HPDE6-E6E7 (cell line): ENCODE results near the gene NKX2-1.

ENCODE experiments used
- DNase-seq: peaks from one replicate; pipeline ENCODE4 v3.0.0; 2011; ENCODE audit warnings: missing footprints; ENCODE audit errors: extremely low spot score

NKX2-1 gene

DNA sequence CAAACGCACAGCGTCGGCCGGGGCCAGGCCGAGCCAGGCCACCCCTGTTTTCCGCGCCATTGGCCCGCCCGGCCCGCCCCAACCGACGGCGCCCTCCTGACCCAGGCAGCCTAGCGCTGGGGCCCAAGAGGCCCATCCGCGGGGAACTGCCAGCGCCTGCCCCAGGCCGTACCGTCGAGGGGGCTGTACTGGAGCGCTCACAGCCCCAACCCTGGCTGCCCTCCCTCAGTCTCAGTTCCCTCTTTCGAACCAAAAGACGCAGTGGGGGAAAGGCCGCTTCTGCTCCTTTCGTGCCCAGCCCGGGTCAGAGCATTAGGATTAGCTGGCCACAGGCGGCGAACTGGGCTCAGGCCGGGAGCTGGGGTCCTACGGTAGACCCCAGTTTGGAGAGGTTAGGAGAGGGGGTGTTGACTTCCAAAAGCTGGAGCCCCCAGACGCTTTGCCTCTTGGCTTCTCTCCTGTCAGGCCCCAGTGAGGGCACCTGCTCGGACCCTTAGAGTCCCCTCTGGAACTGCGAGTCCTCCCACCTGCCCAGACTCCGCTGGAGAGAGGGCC, 1.9 kb downstream of the NKX2-1 start:
- no peak for DNase-seq

DNA sequence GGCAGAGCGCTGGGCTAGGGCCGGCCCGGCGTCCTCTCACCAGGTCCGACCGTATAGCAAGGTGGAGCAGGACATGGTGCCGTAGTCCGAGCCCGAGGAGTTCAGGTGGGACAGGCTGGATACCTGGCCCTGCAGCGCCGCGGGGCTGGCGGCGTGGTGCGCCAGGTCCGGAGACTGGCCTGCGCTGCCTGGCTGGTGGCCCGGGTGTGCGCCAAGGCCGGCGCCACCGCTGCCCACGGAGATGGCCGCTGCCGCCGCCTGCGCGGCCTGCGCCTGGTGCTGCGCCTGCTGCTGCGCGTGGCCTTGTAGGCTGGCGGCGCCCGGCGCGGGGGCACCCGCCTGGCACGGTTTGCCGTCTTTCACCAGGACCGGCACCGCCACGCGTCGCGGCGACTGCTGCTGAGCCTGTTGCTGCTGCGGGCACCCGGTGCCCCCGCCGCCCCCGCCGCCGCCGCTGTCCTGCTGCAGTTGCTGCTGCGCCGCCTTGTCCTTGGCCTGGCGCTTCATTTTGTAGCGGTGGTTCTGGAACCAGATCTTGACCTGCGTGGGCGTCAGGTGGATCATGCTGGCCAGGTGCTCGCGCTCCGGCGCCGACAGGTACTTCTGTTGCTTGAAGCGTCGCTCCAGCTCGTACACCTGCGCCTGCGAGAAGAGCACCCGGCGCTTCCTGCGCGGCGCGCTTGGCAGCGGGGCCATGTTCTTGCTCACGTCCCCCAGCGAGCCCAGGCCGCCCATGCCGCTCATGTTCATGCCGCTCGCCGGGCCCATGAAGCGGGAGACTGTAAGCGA, 2.6 kb downstream of the NKX2-1 start:
- no peak for DNase-seq

DNA sequence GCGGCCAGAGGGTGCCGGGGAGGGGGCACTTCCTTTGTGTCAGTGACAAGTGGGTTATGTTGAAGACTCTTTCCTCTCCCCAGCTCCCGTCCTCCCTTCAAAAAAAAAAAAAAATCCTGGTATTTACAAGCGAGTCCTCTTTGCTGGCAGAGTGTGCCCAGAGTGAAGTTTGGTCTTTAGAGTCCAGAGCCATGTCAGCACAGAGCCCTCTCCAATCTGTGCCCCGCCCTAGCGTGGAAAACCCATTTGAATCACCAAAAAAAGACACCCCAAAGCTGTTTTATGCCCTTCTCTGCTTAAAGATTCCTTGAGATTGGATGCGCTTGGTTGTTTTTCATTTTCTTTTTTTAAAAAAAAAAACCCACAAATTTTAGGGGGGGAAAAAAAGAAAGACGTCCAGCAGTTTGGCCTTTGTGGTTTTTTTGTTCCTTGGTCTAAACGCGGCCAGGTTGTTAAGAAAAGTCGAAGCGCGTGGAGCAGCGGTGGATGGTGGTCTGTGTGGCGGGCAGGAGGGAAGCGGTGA, 3.3 kb downstream of the NKX2-1 start:
- DNase-seq = no peak

DNA sequence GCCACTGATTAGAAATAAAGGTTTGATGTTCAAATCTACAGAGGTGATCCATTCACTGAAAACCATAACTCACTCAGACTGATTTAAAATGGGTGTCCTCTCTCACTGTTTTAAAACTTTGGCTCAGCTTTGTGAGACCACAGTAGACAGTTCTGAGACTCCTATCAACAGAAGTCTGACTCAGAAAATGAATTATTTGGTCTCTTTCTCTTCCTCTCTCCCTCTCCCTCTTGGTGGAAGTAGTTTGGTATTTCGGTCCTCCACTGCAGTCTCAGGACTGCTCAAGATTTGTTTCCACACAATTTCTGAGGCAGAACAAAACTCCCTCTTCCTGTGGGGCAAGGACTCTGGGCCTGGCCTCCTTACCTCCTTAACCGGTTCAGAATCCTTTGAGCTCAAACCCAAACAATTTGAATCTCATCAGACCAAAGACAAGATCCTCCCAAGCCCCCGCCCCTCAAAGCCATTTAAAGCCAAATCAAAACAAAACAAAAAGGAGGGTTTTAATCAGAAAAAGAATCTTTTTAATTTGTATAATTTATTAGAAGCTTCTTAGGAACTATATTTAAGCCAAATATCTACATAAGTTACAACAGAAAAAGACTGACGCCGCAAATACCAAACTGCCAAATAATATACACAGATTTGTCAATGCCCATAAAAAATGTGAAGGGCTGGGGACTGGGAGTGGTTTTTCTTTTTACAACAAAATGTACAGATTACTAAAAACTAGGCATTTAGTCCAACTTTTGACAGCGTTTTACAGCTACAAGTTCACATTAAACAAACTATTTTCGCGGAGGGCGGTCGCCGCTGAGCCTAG, 3.9 kb downstream of the NKX2-1 start:
- DNase-seq = no peak

DNA sequence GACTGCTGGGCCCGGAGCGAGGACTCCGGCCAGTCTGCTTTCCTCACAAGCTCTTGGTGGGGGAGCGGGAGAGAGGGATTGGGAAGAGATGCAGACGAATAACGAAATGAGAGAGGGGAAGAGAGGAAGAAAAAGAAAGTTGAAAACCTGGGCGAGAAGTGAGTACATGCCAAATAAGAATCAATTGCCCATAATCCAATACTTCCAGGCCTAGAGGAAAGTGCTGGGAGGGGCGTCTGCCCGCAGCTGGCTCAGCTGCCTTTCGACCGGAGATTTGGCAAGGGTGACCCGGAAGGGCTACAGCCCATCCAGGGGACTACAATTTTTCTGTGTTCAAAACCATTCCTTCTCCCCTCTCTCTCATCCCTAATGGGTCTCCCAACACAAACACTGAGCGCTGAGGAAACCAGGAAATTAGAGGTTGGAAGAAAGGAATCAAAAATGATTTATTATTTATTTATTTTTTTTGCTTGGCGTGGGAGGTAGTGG, 4.9 kb downstream of the NKX2-1 start:
- DNase-seq = no peak

DNA sequence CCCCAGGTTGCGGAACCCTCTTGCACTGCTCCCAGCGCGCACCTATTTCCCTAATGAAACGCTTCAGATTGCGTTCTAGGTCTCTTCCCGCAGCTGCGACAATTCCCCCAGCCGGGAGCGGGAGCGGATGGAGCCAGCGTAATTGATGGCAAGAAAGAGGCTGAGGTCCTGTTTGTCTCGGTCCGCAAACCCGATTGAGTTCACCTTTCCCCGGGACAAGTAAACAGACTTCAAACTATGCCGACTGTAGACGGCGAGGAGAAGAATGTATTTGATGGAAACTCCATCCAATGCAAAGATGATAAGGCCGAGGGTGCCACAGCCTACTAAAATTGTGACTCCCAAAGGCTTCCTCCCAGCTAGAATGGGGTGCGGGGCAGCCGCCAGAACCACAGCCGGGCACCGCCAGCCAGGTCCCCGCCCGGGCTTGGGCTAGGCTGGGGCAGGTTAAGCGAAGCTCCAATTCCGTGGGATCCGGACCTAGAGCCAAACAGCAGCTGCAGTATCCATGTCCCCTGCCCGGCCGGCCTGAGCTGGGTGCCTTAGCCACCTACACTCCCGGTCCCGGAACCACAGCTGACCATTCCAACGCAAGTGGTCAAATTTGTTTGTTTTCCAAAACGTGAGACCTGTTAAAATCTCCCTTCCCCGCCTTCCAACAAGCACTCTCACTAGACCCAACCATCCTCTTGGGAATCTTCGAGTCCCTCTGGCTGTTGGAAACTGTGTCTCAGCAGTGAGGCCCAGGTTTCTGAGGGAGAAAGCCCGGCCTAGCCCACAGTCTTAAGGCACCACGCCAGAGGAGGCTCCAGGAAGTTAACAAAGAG, 5.5 kb downstream of the NKX2-1 start:
- no peak for DNase-seq

DNA sequence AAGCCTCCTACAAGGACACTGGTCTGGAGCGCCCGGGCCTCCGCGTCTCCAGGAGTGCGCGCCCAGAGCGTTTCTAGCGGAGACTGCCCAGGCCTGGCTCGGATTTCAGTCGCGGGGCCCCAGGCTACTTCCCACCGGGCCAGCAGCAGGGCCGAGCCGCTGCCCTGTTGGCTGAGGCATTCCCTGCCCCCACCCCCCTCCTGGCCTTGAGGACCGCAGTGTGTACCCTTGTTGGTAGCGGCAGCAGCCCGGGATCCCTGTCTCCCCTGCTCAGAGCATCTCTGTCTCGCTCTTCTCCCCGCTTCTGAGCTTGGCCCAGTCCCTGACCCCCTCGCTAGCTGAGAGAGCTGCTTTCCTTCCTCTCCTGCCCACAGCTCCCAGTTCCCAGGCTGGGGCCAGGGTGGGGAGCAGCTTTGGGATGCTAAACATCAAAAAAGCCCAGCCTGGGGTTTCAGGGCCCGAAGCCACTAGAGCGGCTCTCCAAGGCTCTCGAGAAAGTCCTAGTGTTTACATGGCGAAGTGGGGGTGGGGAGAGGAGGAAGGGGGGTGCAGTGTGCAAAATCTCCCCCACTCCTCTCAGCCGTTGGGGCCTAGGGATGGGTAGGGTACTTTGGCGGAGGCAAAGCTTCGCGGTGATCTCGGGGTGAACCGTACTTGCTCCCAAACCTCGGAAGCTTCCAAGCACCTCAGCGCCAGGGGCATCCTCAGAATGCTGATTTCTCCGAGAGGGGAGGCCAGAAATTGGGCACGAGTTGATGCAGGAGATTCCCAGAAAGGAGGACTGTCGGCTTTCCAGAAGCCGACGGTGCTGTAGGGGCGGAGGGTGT, 6.4 kb downstream of the NKX2-1 start:
- DNase-seq = no peak

DNA sequence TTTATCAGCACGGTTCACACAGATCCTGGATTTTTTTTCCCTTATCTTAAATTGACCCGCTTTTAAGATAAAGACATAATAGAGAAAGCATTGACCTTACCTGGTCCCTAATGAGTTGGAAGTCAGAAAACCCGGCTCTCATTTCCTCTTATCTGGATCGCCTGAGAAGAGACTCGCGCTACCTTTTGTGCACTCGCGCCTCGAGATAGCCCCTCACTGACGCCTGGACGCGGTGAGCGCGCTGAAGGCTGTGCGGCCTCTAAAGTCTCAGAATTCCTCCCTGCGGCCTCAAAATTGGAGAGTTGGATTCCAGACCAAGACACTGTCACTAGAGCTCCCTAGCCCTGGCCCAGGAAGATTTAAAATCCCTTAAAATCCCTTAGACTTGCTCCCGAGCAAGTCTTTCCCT, 7.0 kb downstream of the NKX2-1 start:
- DNase-seq = no peak

DNA sequence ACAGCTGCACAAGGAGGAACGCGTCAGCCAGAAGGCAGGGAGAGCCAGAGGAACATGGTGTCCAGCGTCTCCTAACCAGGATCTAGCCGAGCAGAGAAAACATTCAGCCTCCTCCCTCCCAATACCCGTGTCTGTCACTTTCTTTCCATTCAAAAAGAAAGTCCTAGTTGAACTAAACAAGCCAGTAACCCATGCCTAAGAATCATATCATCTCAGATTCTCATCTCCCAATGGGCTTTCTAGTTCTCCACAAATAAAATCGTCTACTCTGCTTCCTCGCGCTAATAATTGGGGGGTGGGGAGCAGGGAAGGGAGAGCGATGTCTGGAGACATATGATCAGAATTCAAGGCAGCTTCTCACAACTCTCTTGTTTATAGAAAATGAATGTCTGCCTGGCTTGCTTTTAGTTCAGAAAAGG, 7.4 kb downstream of the NKX2-1 start:
- DNase-seq = no peak

DNA sequence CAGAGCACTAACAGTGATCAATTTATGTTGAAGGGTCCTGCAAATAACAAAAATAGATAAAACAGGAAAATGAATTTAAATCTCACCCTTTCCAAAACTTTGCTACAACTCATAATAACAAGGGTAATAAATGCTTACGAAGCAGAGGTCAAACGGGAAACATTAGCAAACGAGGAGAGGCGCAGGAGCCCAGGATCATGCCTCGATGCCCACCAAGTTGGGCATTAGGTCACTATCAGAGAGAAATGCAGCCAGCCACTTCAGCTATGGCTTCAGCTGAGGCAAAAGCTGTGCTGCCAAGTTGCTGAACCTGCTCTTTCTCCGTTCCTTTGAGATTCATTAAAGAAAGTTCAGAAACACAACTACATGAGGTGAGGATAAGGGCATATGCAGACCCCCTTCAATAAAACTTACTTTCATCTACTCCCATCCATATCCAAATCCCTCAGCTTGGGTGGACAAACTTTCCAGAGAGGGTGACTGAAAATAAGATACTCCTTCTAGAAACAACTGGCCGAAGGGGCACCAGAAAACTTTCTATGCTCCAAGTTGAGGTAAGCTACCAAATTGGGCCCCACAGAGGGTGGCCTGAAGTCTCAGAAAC, 7.9 kb downstream of the NKX2-1 start:
- DNase-seq = no peak

DNA sequence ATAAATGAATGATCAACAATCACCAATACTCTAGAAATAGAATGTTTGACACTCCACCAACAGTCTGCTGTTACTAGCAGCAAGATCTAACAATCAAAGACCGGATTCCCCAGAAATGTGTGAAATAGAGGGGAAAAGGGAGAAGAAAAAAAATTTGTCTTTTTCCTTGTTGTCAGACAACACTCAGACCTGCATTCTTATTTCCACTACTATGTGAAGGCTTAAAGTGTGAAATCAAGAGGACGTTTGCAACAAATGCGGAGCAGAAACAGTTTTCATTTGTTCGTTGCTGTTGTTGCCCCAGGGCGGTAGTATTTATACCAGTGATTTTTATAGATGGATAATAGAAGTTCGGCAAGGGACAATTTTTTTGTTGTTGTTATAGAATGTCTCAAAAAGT, 9.2 kb downstream of the NKX2-1 start:
- no peak for DNase-seq

DNA sequence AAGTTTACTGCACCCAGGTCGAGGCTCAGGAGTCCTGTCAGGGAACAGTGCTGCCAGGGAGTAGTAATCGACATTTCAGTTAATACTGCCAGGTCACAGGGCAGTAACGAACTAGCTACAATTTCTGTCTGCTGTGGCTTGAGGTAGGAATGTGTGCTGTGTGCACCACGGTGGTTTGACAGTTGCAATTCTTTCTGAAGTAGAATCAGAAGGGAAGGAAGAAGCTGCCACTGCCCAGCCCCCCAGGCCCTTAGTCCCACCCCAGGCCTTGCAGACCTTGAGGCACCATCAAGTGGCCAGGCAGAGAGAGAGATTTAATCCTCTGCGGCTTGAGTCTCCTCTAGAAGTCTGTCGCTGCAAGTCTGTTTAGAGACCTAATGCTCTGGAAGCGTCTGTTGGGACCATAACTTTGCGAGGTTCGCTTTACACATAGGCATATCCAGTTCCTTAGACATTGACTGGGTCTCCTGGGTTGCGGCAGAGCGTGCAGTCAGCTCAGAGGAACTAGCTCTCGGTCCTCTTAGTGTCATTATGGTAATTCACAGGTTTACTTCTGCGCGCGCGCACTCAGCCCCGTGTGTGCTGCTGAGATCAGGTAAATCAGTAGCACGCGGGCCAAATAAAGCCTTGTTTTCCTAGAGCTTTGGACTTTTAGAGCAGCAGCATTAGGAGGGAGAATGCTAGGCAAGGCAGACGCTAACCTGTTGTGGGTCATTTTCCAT, 9.8 kb downstream of the NKX2-1 start:
- no peak for DNase-seq

DNA sequence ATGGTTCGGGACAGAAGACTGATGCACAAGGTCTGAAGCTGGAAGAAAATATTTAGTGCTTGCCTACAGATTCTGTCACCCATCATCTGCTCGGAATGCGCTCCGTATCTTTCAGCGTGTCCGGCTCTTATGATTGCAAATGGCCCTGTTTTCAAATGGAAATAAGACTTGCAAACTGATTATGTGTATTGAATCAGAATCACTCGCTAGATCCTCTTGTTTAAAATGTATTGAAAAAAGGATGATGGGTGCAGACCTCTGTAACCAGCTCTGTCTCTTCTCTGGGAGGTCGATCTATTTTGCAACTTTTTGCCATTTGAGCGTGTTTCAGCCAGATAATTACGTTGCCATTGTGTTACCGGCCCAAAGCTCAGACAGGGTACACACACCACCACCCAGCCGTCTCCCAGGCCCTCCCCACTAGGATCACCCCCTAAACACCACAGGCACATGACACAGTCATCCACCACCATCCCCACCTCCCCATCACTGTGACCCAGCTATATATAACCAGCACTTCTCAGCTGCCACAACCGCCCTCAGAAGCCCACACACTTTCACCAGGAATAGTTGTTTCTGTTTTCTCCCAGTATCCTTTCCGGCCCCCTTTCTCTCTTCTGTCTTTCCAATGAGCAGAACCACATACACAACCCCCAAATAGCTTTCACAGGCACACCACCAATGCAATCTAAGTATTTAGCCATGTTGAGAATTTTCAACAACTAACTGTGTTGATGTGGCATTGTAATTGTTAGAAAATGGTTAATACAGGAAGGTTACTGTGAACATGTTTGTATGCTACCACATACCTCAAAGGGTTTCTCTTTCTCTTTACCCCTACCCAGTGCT, 10.7 kb downstream of the NKX2-1 start:
- no peak for DNase-seq

DNA sequence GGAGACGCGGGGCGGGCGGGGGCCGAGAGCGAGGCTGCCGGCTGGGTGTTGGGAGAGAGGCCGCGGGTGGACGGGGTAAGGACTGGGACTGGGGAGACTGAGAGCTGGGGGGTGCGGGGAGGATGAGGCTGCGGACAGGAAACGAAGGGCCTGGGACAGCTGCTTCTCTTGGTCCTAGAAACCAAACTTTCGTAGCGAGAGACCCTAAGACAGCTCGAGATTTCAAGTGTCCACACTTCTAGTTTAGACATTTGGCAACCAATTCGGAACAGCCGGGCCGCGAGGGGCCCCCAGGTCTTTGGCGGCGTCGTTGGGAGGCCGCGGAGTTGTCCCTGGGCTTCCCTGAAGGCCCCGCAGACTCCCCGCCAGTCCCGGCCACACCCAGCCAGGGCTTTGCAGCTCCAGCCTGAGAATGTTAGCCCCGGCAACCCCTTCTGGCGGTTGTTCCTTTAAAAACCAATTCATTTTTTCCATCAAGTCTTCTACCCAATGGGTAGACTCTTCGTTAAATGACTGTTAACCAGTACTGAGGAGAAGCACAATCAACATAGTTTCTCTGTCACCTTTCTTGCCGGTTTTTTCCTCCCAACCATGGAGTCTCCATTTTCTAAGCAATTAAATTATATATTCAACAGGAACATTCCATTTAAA, 11.5 kb downstream of the NKX2-1 start:
- DNase-seq = no peak

DNA sequence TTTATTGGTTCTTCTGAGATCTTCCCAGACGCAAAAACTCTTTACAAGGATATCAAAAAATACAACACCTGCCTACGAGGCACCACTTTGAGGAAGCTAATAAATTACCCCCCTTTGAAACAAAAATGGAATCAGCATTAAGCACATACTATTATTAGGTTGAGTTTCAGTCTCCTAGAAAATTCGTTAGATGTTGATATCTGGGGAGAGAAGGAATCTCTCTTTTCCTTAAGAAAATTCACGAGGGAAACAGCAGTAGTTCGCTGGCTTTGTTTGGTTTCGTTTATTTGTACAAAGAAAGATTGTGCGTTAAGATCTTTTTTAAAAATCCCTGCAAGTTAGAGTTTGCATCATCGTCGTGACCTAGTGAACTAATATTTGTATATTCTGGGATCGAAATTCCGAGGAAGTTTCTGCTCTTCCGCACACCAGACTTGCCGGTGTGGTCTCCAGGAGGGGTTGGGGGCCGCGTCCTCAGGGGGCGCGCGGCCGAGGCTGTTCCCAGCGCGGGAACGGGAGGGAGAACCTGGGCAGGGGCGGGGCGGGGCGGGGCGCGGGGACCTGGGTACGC, 12.1 kb downstream of the NKX2-1 start:
- no peak for DNase-seq

DNA sequence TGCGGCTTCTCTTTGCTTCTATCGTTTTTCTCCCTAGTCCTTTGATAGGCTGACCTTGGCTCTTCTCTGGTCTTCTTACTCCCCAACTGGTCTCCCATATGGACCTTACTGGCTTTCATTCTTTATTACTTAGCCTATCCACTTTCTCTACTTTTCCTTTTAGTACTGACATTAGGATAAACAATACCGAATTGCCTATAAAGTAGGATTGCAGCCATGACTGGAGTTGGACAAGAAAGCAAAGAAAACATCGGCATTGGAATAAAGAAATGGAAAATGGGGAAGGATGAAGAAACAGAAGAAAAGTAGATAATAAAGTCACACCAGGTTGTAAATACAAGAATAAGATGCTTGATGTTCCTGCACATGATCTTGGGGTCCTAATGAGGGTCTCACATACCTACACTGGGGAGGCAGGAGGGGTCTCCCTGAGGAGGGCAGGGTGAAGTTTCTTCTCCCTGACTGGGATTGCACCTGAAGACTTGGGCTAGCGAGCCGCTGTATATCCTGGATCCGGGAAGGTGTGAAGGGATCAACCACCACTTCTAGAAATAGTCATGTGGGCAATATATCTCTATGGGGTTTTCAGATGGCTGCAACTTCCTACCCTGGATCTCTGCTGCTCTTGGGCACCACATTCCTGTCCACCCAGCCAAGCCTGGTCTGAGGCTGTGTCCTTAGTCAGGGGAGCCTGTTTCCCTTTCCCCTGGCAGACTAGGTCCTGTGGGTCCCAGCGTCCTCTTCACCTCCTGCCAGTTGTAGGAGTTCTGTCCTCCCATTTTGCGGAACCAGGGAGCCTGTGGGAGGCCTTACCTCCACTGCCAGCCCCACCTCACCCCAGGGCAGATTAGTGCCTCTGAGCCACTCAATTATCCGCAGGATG, 13.1 kb downstream of the NKX2-1 start:
- no peak for DNase-seq
